WI38 (cell line): Measurements from ENCODE around the gene YY1AP1.
"Not testable (repeated sequence)": the region's sequence is repeated elsewhere in the genome, so short reads cannot be mapped to it uniquely, and the experiment has no call there.

Experiments used
- H3K4me3 ChIP-seq: 2 replicates; pipeline ENCODE4 v1.5.1; 2011; ENCODE audit warnings: low read depth, mild to moderate bottlenecking, control low read depth, low read length
- CTCF ChIP-seq: IDR thresholded peaks from 2 replicates; pipeline ENCODE4 v1.5.1; 2012; ENCODE audit warnings: low read depth, mild to moderate bottlenecking, control low read depth, low read length

The YY1AP1 gene

GRCh38 chr1:155623357-155623756 lies 65.2 kb downstream of the YY1AP1 start:
- H3K4me3 ChIP-seq = no peak overlapping the region
- no peak for TF ChIP-seq CTCF

- no peak for TF ChIP-seq CTCF
- no peak overlapping the region for H3K4me3 ChIP-seq
Measured at GRCh38 chr1:155622191-155622590, 66.4 kb downstream of the YY1AP1 start.

- H3K4me3 ChIP-seq = not testable (repeated sequence)
Measured at GRCh38 chr1:155613226-155613625, 75.3 kb downstream of the YY1AP1 start.

- H3K4me3 ChIP-seq = peak overlapping the region; percentile 67
Measured at GRCh38 chr1:155610257-155610647, 78.3 kb downstream of the YY1AP1 start.

GRCh38 chr1:155609515-155610256 lies 78.9 kb downstream of the YY1AP1 start, which contains the start of gene MSTO1:
Gene MSTO1 (plus strand): TSS chr1:155610218. CDS start chr1:155610249, 31 bp downstream.
- TF ChIP-seq CTCF = no peak
- H3K4me3 ChIP-seq = peak within 1 kb of the TSS; percentile 67
